Osteoblast (primary cell): ENCODE measurements around the gene OTOA. TPM values are rescaled to one million over a fixed set of nuclear protein-coding genes. Genes with fewer than 3 reads are reported as not detected.

Experiments
- DNase-seq: peaks from one replicate; pipeline ENCODE4 v3.0.0; 2011; ENCODE audit warnings: low spot score, mixed read lengths; ENCODE audit not compliant: insufficient read length; ENCODE audit errors: missing footprints
- H2AFZ ChIP-seq: 2 replicates; pipeline ENCODE4 v1.6.0; 2011; ENCODE audit warnings: mild to moderate bottlenecking, low read length
- H3K27ac ChIP-seq: 2 replicates; pipeline ENCODE4 v1.5.1; 2011; ENCODE audit warnings: mild to moderate bottlenecking, low read depth, low read length, moderate library complexity
- H3K27me3 ChIP-seq: 2 replicates; pipeline ENCODE4 v1.6.0; 2012; ENCODE audit warnings: mild to moderate bottlenecking, control low read depth, inconsistent platforms, low read length, moderate library complexity; ENCODE audit not compliant: insufficient read depth
- H3K36me3 ChIP-seq: 2 replicates; pipeline ENCODE4 v1.5.1; 2011; ENCODE audit warnings: mild to moderate bottlenecking, low read length, control low read depth, moderate library complexity; ENCODE audit not compliant: insufficient read depth
- H3K4me1 ChIP-seq: 2 replicates; pipeline ENCODE4 v1.5.1; 2011; ENCODE audit warnings: mild to moderate bottlenecking, low read length, control low read depth, moderate library complexity; ENCODE audit not compliant: insufficient read depth
- H3K4me2 ChIP-seq: 2 replicates; pipeline ENCODE4 v1.6.0; 2011; ENCODE audit warnings: mild to moderate bottlenecking, low read length; ENCODE audit not compliant: insufficient read depth
- H3K4me3 ChIP-seq: fragments of 200-600 bp; sonication (generic); 3 replicates; pipeline ENCODE4 v1.5.1; 2012; ENCODE audit warnings: mild to moderate bottlenecking, low read length, inconsistent platforms; ENCODE audit not compliant: insufficient read depth
- H3K79me2 ChIP-seq: 2 replicates; pipeline ENCODE4 v1.6.0; 2012; ENCODE audit warnings: mild to moderate bottlenecking, low read length, control low read depth, inconsistent platforms; ENCODE audit not compliant: insufficient read depth
- H3K9me3 ChIP-seq: 2 replicates; pipeline ENCODE4 v1.5.1; 2011; ENCODE audit warnings: low read depth, low read length, control low read depth
- H4K20me1 ChIP-seq: 2 replicates; pipeline ENCODE4 v1.6.0; 2012; ENCODE audit warnings: mild to moderate bottlenecking, low read length, control low read depth; ENCODE audit not compliant: insufficient read depth
- total RNA-seq: library from RNA; depleted of rRNA; stranded (reverse); fragments of >200 nt; gene quantifications from 2 replicates; pipeline ENCODE4 v1.2.3, GENCODE V29; 2012
- TF ChIP-seq, protein P1 (sequence below): IDR thresholded peaks from 2 replicates; pipeline ENCODE4 v1.5.1; 2011; ENCODE audit warnings: mild to moderate bottlenecking, low read depth, low read length, moderate library complexity; ENCODE audit errors: extremely low read depth

Gene OTOA
- total RNA-seq, 1 donor: under 0.01 TPM

DNA sequence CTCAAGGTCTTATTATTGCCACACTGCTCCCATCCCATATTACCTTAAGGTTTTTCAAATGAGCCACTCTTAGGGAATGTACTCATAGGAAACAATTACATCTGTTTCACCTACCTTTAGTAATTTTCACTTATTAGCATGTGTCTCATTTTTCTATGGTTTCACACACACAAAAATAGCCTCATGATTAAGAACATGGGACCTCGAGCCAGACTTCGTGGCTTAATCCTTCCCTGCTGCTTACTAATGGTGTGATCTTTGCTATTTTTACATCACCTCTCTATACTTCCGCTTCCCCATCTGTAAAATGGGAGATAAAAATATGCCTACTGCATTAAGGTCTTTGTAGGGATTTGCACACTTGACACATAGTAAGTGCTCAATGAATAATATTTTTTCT is 38.5 kb downstream of the OTOA start:
- Histone ChIP-seq H3K9me3 (no peaks in the 10 kb centered on the region), H4K20me1 (no peaks in the 10 kb centered on the region), H3K4me3 (no peak overlapping the region), H2AFZ (no peak overlapping the region), H3K36me3 (no peaks in the 10 kb centered on the region), H3K4me2 (no peak overlapping the region), H3K4me1 (no peaks in the 10 kb centered on the region), H3K27me3 (no peaks in the 10 kb centered on the region), H3K79me2 (no peaks in the 10 kb centered on the region), H3K27ac (no peak overlapping the region)
- TF ChIP-seq, protein P1, sequence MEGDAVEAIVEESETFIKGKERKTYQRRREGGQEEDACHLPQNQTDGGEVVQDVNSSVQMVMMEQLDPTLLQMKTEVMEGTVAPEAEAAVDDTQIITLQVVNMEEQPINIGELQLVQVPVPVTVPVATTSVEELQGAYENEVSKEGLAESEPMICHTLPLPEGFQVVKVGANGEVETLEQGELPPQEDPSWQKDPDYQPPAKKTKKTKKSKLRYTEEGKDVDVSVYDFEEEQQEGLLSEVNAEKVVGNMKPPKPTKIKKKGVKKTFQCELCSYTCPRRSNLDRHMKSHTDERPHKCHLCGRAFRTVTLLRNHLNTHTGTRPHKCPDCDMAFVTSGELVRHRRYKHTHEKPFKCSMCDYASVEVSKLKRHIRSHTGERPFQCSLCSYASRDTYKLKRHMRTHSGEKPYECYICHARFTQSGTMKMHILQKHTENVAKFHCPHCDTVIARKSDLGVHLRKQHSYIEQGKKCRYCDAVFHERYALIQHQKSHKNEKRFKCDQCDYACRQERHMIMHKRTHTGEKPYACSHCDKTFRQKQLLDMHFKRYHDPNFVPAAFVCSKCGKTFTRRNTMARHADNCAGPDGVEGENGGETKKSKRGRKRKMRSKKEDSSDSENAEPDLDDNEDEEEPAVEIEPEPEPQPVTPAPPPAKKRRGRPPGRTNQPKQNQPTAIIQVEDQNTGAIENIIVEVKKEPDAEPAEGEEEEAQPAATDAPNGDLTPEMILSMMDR: no peak
- DNase-seq: no peak

DNA sequence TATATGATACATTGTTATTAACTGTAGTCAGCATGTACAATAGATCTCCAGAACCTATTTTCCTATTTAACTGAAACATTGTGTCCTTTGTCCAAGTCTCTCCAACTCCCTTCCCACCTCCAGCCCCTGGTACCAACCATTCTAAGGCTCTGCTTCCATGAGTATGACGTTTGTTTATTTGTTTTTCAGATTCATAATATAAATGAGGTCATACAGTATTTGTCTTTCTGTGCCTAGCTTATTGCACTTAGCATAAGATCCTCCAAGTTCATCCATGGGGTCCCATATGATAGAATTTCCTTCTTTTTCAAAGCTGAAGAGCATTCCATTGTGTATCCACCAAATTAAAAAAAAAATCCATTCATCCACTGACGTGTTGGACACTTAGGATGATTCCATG is 39.4 kb downstream of the OTOA start:
- H3K36me3 ChIP-seq: no peaks in the 10 kb centered on the region
- H3K9me3 ChIP-seq: no peaks in the 10 kb centered on the region
- no peaks in the 10 kb centered on the region for H3K4me1 ChIP-seq
- no peaks in the 10 kb centered on the region for H3K79me2 ChIP-seq
- no peak for DNase-seq
- no peak overlapping the region for H2AFZ ChIP-seq
- H3K4me2 ChIP-seq: no peak overlapping the region
- no peaks in the 10 kb centered on the region for H4K20me1 ChIP-seq
- H3K27ac ChIP-seq: no peak overlapping the region
- TF ChIP-seq, protein P1: no peak
- no peaks in the 10 kb centered on the region for H3K27me3 ChIP-seq
- H3K4me3 ChIP-seq: no peak overlapping the region

DNA sequence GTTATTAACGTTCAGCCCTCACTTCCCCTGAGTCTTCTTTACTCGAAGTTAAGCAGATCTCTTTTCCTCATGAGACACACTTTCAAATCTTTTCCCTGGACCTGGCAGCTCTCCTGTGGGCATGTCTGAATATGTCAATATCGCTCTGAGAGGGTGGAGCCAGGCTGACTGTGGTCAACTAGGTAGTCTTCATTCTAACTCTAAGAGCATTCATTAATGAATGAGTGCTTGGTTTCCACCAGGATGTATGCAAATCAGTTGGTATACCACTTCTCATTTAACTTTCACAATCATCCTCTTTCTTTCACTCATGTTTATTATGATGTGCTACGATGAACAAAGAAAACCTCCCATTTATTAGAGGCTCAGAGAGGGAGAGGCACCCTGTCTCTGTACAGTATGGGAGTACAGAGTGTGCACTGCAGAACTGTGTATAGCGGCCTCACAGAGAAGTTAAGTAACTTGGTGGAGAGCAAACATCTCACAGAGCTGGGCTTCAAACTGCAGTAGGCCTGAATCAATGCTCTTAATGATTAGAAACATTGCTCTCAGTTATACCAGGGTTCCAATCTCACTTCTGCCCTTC is 39.9 kb downstream of the OTOA start:
- DNase-seq: no peak
- Histone ChIP-seq H3K4me2 (no peak overlapping the region), H3K27me3 (no peaks in the 10 kb centered on the region), H2AFZ (no peak overlapping the region), H3K79me2 (no peaks in the 10 kb centered on the region), H3K36me3 (no peaks in the 10 kb centered on the region), H3K27ac (no peak overlapping the region), H4K20me1 (no peaks in the 10 kb centered on the region), H3K9me3 (no peaks in the 10 kb centered on the region), H3K4me1 (no peaks in the 10 kb centered on the region), H3K4me3 (no peak overlapping the region)
- TF ChIP-seq, protein P1: no peak

DNA sequence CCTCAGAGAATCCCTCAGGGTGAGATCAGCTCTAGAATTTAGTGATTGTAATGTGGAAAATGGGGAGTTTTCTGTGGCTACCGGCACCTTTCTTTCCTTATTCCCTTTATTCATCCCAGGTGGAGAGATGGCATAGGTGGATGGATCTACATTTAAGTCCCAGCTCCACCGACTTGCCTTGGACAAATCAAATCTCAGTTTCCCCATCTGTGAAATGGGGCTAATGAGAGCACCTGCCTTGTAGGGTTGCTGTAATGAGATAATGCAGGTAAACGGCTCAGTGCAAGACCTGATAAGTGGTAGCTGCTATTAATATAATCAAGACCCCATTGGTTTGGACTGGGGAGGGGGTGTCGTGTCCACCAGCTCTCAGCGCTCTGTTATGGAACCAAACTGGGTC is 40.5 kb downstream of the OTOA start:
- Histone ChIP-seq H3K4me2 (no peak overlapping the region), H3K36me3 (no peaks in the 10 kb centered on the region), H3K9me3 (no peaks in the 10 kb centered on the region), H2AFZ (no peak overlapping the region), H3K4me3 (no peak overlapping the region), H3K79me2 (no peaks in the 10 kb centered on the region), H3K27me3 (no peaks in the 10 kb centered on the region), H4K20me1 (no peaks in the 10 kb centered on the region), H3K4me1 (no peaks in the 10 kb centered on the region), H3K27ac (no peak overlapping the region)
- DNase-seq: no peak
- TF ChIP-seq, protein P1: no peak
